ENCODE results near the gene GPRIN1. TPM values are rescaled to one million over a fixed set of nuclear protein-coding genes. Genes with fewer than 3 reads are reported as not detected.

GPRIN1 gene
- total RNA-seq, 1 donor from 2014 or later, result 0.18 TPM

- no peak for DNase-seq (ENCODE audit: low spot score)
- ATAC-seq, result no peak
Observed at GRCh38 chr5:176643491-176644219, 33.7 kb upstream of the GPRIN1 start.

GRCh38 chr5:176642675-176643490, 32.9 kb upstream of the GPRIN1 start:
- DNase-seq (ENCODE audit: low spot score), result no peak
- ATAC-seq, result peak; percentile 14

- DNase-seq (ENCODE audit: low spot score) (no peak), ATAC-seq (no peak)
Observed at GRCh38 chr5:176640616-176641015, 30.7 kb upstream of the GPRIN1 start.

GRCh38 chr5:176639981-176640380, 30.0 kb upstream of the GPRIN1 start:
- no peak for ATAC-seq

GRCh38 chr5:176639208-176639607, 29.3 kb upstream of the GPRIN1 start:
- ATAC-seq (no peak), DNase-seq (ENCODE audit: low spot score) (no peak)

More at GRCh38 chr5:176639981-176640380, 30.0 kb upstream of the GPRIN1 start:
- no peak for DNase-seq (ENCODE audit: low spot score)

GRCh38 chr5:176638437-176638836, 28.5 kb upstream of the GPRIN1 start:
- DNase-seq (ENCODE audit: low spot score), result no peak
- ATAC-seq, result no peak

GRCh38 chr5:176637556-176637955, 27.6 kb upstream of the GPRIN1 start:
- no peak for ATAC-seq
- no peak for DNase-seq (ENCODE audit: low spot score)

- no peak for DNase-seq (ENCODE audit: low spot score)
- ATAC-seq, result no peak
Observed at GRCh38 chr5:176636426-176636825, 26.5 kb upstream of the GPRIN1 start.

GRCh38 chr5:176633598-176633997, 23.6 kb upstream of the GPRIN1 start:
- ATAC-seq (no peak), DNase-seq (ENCODE audit: low spot score) (no peak)

- ATAC-seq (no peak), DNase-seq (ENCODE audit: low spot score) (no peak)
Observed at GRCh38 chr5:176632745-176633144, 22.8 kb upstream of the GPRIN1 start.

- ATAC-seq (no peak), DNase-seq (ENCODE audit: low spot score) (no peak)
Observed at GRCh38 chr5:176631383-176632200, 21.6 kb upstream of the GPRIN1 start.

GRCh38 chr5:176630681-176631222, 20.8 kb upstream of the GPRIN1 start:
- ATAC-seq (no peak), DNase-seq (ENCODE audit: low spot score) (no peak)

- DNase-seq (ENCODE audit: low spot score), result no peak
- peak; percentile 54 for ATAC-seq
Observed at GRCh38 chr5:176629853-176630680, 20.1 kb upstream of the GPRIN1 start, which contains the start of the genes EIF4E1B and SNCB. Gene EIF4E1B (plus strand): TSS chr5:176630675. CDS start chr5:176642788, 12,113 bp downstream. Gene SNCB (minus strand): TSS chr5:176630534. CDS start chr5:176629654, 880 bp downstream.

GRCh38 chr5:176629317-176629852, 19.4 kb upstream of the GPRIN1 start:
- no peak for DNase-seq (ENCODE audit: low spot score)
- ATAC-seq, result no peak

GRCh38 chr5:176628406-176629228, 18.7 kb upstream of the GPRIN1 start:
- no peak for DNase-seq (ENCODE audit: low spot score)

GRCh38 chr5:176627582-176627981, 17.6 kb upstream of the GPRIN1 start:
- ATAC-seq (no peak), DNase-seq (ENCODE audit: low spot score) (no peak)

More at GRCh38 chr5:176628406-176629228, 18.7 kb upstream of the GPRIN1 start:
- ATAC-seq, result no peak

GRCh38 chr5:176626876-176627236, 16.9 kb upstream of the GPRIN1 start:
- DNase-seq (ENCODE audit: low spot score) (no peak), ATAC-seq (no peak)

- DNase-seq (ENCODE audit: low spot score) (no peak), ATAC-seq (no peak)
Observed at GRCh38 chr5:176625966-176626875, 16.3 kb upstream of the GPRIN1 start.

Measured in left lobe of liver (tissue), 2 donors.